GM18508 (cell line): ENCODE data around the gene PPP1CA.

Experiments used
- ATAC-seq: cut with Tn5 transposase; IDR thresholded peaks from one replicate; pipeline ENCODE4 v1.9.1; 2021; ENCODE audit warnings: moderate number of reproducible peaks; ENCODE audit not compliant: insufficient read depth, unreplicated experiment

The PPP1CA gene

DNA sequence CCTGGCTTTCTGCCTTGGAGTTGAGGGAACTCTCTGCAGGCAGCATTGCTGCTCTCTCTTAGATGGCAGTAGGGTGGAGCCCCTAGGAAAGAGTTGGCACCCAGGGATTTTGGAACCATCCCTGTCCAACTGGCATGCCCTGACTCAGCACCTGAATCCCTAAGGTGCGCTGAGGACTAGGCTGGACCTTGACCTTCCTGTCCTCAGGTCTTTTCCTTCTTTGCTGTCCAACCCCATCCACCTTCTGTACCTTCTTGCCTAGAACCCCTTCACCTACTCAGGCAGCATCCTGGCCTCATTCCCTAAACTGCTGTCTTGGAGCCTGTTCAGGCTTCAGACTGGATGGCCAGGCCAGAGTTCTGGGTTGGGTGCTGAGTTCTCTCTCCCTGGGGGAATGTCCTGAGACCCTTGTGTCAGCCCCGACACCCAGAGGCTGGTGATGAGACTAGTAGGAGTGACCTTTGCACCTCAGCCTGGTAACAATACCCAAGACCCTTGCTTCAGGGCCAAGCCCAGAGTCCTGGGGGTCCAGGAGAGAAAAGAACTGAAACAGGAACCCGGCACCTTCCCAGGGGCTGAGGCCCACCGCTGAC, 45.8 kb downstream of the PPP1CA start:
- no peak for ATAC-seq

DNA sequence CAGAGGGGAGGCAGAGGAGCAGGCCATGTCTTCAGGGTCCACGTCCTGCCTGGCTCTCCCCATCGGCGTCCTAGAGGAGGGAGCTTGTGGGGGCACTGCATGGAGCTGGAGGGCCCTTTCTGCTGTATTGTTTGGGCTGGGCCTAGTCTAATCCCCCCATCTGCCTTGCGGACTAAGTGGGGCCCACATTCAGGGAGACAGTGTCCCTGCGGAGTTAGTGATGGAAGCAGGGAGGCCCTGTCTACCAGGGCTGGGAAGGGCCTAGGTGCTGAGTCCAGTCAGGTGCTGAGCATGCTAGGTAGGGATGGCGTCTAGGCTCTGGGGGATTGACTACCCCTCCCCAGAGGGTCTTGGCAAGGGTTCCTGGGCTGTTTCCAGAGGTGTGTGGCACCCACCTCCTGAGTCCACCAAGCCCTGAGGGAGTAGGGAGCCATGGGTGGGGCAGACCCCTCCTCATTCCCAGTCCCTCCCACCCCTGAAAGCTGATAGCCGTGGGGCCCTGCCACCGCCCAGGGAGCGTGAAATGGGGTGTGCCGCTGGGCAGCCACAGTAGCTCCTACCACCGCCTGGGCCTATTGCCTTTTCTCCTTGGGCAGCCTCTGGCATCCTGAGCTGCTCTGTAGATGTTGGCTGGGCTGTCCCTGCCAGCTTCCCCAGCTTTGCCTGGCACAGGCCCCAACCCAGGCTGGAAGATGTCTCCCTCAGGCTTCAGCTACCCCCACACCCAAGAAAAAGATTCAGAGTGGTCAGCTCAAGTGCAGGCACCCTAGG, 46.5 kb downstream of the PPP1CA start:
- ATAC-seq: no peak

DNA sequence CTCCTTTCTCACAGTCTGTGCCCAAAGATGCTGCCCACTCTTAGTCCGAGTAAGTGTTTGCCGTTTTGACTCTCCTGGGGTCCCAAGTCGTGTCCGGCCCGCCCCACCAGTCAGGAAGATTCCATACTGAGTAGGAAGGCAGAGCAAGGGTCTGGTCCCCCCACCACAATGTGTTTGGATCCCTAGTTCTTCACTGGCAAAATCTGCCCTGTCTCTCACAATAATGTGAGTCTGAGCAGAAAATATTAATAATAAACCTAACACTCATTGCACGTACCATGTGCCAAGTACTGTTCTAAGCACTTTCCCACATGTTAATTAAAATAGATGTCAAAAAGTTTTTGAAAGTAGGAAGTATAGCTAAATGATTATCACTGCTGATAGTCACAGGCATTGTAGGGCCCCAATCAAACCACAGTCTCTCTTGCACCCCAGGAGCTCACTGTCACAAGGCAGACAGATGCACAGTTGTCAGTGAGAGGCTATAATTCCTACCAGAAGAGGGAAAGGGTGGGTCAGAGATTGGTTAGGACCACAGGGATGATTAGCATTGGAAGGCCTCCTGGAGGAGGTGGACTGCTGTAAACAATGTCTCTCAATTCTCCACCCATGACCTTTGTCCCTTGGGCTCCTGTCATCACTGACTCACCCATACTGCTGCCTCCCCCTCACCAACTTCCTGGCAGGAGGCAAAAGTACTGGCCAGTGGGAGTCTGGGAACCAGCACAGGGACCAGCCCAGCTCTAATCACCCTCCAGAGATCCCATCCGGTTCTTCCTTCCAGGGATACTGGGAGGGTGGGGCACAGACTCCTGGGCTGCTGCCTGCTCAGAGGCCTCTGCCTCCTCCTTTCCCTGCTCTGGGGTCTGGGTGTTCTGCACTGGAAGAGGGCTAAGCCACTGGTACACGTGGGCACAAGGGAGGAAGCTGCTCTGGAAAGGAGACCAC, 47.3 kb downstream of the PPP1CA start:
- no peak for ATAC-seq

DNA sequence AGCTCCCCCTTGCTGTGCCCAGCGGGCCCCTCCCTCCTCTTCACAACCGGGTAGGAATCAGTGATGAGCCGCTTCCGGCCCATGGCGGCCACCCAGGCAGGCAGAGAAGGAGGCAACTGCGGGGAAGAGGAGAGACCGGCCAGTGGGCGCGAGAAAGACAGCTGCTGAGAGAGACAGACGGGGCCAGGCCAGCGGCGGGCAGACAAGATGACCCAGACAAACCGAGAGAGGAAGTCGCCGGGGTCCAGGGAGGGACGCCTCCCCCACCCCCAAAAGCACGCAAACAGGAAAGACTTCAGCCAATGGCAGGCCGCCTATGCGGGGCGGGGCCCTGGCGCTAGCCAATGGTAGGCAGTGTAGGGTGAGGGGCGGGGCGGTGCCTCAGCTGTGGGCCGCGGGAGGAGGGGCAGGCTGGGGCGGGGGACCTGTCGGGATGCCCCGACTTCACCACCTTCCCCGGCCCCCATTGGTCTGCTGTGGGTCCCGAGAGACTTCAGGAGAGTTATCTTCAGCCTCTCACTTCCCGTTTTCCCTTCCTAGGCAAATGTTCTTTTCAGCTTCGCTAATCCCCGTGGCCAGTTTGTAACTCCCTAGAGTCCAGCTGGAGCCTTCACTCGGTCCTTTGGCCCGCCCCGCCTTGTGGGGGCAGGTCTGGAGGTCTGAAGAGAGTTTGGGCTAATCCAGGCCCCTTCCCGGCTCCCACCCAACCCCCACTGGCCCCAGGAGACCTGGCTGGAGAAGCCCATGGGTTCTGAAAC, 48.2 kb downstream of the PPP1CA start, which contains the start of gene POLD4:
Gene POLD4, minus strand, starts transcription at position 230 of the 758 bp plus-strand sequence. Its CDS starts 147 bp downstream, at position 83.
- peak; percentile 49 for ATAC-seq

DNA sequence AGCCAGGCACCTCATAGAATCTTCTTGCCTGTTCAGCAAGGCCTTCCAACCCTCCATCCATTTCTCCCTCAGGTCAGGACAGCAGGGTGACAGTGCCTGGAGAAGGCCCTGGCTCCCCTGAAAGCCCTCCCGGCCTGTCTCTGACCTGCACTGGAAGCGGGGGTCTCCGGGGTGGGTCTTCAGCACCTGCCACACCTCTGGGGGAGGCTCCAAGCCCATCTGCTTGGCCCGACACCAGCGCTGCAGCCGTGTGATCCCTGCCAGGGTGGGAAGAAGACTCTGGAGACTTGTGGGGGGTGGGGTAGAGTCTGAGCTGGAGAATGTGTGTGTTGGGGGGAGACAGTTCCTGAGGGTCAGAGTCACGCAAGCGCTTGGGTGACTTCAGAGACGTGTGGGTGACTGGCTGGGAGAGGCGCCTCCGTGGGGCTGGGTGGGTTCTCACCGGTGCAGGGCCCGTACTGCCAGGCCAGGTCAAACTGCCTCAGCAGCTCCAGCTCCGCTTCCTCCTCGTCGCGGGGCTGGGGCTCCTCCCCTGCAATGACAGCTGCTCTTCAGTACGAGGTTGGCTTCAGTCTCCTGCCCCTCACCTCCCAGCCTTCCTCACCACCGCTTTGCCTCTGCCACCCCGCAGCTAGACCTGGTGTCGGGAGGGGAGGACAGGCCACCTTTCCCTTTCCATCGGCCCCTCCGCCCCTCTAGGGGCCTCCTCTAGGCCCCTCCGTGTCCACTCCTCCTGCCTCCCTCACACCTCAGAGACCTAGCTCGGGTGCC, 48.9 kb downstream of the PPP1CA start:
- peak; percentile 4 for ATAC-seq

DNA sequence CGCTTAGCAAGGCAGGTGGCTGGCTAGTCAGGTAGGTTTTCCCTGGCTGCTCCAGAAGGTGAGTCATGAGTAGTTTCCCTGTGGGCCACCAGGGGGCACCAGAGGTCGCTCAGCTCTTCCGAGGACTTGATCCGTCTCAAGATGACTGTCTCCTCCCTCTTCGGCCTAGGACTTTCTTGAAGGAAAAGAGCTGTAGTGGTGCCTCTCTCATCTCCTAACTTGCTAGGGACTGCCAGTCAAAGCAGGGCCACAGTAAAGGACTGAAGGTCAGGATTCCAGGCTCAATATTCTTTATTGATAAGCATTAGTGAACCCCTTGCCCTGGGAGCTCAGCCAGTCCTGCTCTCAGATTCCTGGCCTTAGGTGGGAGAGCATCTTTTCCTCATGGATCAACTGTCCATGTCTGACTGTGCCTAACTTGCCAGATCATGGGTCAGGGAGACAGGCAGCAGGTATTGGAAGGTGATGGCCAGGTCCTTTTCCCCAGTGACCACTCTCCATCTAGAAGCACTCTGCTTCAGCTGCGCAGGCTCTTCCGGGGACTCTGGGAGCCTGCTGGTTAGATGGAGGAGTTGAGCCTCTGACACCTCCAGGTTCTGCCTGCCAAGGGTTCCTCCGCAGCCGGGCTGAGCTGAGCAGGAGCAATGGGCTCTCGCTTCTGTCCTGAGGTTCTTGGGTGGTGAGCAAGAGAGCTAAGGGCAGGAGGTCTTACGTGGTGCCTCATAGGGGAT, 50.2 kb downstream of the PPP1CA start:
- no peak for ATAC-seq

DNA sequence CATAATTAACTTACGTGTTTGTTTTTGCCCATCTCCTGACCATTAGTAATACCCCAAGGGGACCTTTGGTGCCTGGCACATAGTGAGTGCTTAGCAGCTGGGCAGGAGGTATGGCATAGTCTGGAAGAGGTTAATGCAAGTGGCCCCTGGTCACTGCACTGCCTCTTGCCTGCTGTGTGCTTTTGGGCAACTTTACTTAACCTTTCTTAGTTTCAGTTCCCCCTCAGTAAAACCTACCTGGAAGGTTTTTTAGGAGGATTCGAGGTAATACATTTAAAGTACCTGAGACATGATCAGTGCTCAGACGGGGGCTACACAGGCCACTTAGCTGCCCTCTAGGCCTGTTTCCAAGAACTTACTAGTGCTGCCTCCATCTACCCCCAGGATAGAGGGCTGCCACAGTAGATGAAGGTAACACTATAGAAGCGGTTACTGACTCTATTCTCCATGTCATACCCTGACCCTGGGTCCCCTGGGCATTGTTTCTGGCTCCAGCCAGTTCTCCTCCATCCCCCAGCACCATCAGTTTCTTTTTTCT, 51.7 kb downstream of the PPP1CA start:
- ATAC-seq: no peak

DNA sequence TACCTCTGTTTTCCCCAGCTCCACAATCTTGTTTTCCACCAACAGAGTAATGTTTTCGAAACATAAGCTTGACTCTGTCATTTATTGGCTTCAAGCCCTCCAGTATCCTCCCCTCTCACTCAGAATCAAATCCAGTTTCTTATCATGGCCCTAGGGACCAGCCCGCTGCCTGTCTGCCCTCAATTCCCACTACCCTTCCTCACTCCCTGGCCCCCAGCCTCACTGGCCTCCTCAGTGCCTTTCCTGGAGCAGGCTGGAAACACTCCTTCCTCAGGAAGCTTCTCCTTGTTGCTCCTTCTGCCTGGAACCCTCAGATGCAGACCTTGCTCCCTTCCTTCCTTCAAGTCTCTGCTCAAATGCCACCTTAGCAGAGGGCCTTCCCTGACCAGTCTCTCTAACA, 52.2 kb downstream of the PPP1CA start:
- no peak for ATAC-seq

DNA sequence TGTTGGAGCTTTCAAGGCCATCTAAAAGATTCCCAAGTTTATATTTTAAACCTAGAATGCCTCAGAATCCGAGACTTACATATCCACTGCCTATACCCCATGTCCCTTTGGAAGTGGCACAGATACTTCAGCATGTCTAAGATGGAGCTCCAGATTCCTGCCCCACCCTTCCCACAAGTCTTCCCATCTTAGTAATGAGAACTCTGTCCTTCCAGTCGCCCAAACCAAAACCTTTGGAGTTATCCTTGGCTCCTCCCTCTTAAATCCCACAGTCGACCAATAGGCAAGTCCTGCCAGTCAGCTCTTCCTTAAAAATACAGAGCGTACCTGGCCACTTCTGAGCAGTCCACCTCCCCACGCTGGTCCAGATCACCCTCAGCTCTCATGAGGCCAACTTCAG, 52.6 kb downstream of the PPP1CA start:
- ATAC-seq: no peak
